Keratinocyte (primary cell): ENCODE measurements around the gene SLC12A3.

ENCODE experiments used
- CTCF ChIP-seq, 3 experiments: IDR thresholded peaks in 1 of 3; conservative IDR thresholded peaks in 1 of 3; optimal IDR thresholded peaks in 1 of 3; 2 replicates in 2 of 3; 3 replicates in 1 of 3; pipeline versions ENCODE3 to v1.5.1; 2011; ENCODE audit warnings: low read length in 3 of 3, mild to moderate bottlenecking in 3 of 3, moderate library complexity in 2 of 3, control low read depth in 1 of 3, inconsistent platforms in 1 of 3; ENCODE audit not compliant: insufficient read depth in 2 of 3; ENCODE audit errors: extremely low read depth in 1 of 3
- EZH2 ChIP-seq: IDR thresholded peaks from one replicate; pipeline ENCODE4 v1.6.1; 2012; ENCODE audit warnings: inconsistent platforms, mild to moderate bottlenecking, low read length, moderate library complexity

DNA sequence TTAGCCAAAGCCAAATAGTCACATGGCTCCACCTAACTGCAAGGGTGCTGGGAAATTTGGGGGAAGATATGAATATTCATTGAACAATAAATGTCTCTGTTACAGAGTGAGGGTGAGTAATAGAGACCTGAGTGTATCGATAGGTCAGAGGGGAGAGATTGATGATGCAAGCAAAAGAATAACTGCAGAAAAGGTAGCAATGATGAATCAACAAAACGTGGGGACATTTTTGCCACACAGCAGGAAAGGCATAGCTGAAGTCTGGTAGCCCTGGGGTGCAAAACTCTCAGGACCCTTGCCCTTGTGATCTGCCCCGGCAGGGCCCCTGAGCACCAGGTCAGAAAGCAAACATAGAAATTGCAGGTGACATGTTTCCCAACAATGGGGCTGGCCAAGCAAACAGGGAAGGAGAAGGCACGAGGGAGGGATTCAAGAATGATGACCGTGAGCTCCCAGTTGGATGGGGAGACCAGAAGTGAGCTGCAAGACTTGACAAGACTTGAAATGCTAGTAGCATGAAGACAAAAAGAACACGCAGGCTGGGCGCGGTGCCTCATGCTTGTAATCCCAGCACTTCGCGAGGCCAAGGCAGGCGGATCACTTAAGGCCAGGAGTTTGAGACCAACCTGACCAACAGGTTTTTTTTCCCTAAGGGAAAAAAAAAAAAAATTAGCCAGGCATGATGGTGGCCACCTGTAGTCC lies 54.2 kb downstream of the SLC12A3 start:
- no peak for TF ChIP-seq CTCF (optimal IDR thresholded peaks at IDR 0.05 in 1 of 3, IDR thresholded peaks at IDR 0.05 in 1 of 3, conservative IDR thresholded peaks at IDR 0.05 in 1 of 3; ENCODE audit: extremely low read depth in 1 of 3, insufficient read depth in 2 of 3, low read length in 3 of 3)
- TF ChIP-seq EZH2: no peak
